MM.1S (cell line): ENCODE results near the gene UBR2.

Experiments
- DNase-seq: peaks from one replicate; pipeline ENCODE4 v3.0.0-alpha.2; 2015
- H2AFZ ChIP-seq: fragments of 300-600 bp; sonication (generic); 2 replicates; pipeline ENCODE4 v1.6.0; 2016; ENCODE audit warnings: antibody characterized with exemption, low read length
- H3F3A ChIP-seq: fragments of 300-600 bp; sonication (generic); 2 replicates; pipeline ENCODE4 v1.6.1; 2016; ENCODE audit warnings: mild to moderate bottlenecking, antibody characterized with exemption, low read length, moderate library complexity, mixed read lengths; ENCODE audit not compliant: insufficient read depth
- H3K27ac ChIP-seq: fragments of 300-600 bp; sonication (generic); 2 replicates; pipeline ENCODE4 v1.5.1; 2016; ENCODE audit warnings: mild to moderate bottlenecking, low read length
- H3K27me3 ChIP-seq: fragments of 300-600 bp; sonication (generic); replicated peaks from 2 replicates; pipeline ENCODE4 v1.6.0; 2016; ENCODE audit warnings: low read length; ENCODE audit not compliant: insufficient read depth
- H3K36me3 ChIP-seq: fragments of 300-600 bp; sonication (generic); replicated peaks from 2 replicates; pipeline ENCODE4 v1.6.1; 2016; ENCODE audit warnings: mild to moderate bottlenecking, low read length, mixed read lengths; ENCODE audit not compliant: insufficient read depth
- H3K4me1 ChIP-seq: fragments of 300-600 bp; sonication (generic); 2 replicates; pipeline ENCODE4 v1.6.1; 2016; ENCODE audit warnings: low read length, mixed read lengths
- H3K4me2 ChIP-seq: fragments of 300-600 bp; sonication (generic); 2 replicates; pipeline ENCODE4 v1.6.0; 2016; ENCODE audit warnings: low read depth, low read length
- H3K4me3 ChIP-seq: fragments of 300-600 bp; sonication (generic); 2 replicates; pipeline ENCODE4 v1.5.1; 2016; ENCODE audit warnings: low read length, mixed read lengths
- H3K79me2 ChIP-seq: fragments of 300-600 bp; sonication (generic); 2 replicates; pipeline ENCODE4 v1.6.1; 2016; ENCODE audit warnings: mixed run types, low read length, mixed read lengths
- H3K9ac ChIP-seq: fragments of 300-600 bp; sonication (generic); 2 replicates; pipeline ENCODE4 v1.6.1; 2016; ENCODE audit warnings: low read length, mixed read lengths
- H3K9me2 ChIP-seq: fragments of 300-600 bp; sonication (generic); replicated peaks from 2 replicates; pipeline ENCODE4 v1.6.1; 2016; ENCODE audit warnings: mild to moderate bottlenecking, low read length, mixed read lengths; ENCODE audit not compliant: insufficient read depth
- H3K9me3 ChIP-seq: fragments of 300-600 bp; sonication (generic); replicated peaks from 2 replicates; pipeline ENCODE4 v1.6.1; 2016; ENCODE audit warnings: mild to moderate bottlenecking, low read length, mixed read lengths; ENCODE audit not compliant: insufficient read depth
- H4K20me1 ChIP-seq: fragments of 300-600 bp; sonication (generic); 2 replicates; pipeline ENCODE4 v1.6.1; 2016; ENCODE audit warnings: mild to moderate bottlenecking, low read length, moderate library complexity, mixed read lengths; ENCODE audit not compliant: insufficient read depth
- CTCF ChIP-seq: fragments of 300-600 bp; sonication (generic); IDR thresholded peaks from 2 replicates; pipeline ENCODE4 v1.5.1; 2016; ENCODE audit warnings: antibody characterized with exemption, low read length, mixed read lengths
- EZH2 ChIP-seq: fragments of 300-600 bp; sonication (generic); optimal IDR thresholded peaks from 2 replicates; pipeline ENCODE3; 2017; ENCODE audit warnings: low read depth, mild to moderate bottlenecking, antibody characterized with exemption, low read length, mixed read lengths
- EZH2phosphoT487 ChIP-seq: fragments of 300-600 bp; sonication (generic); IDR thresholded peaks from 2 replicates; pipeline ENCODE4 v1.6.1; 2018; ENCODE audit warnings: antibody characterized with exemption, low read length

Gene UBR2

GRCh38 chr6:42724825-42725224 is 161.0 kb downstream of the UBR2 start:
- Histone ChIP-seq H3K9me3 (no peaks in the 10 kb centered on the region), H3K27me3 (no peaks in the 10 kb centered on the region), H2AFZ (no peak overlapping the region), H3K9ac (no peak overlapping the region), H4K20me1 (no peaks in the 10 kb centered on the region), H3K4me1 (peaks cover 10% of the 10 kb centered on the region), H3F3A (0 out of 2 replicates have a peak, but pooled peaks cover 3% of the 10 kb centered on the region), H3K27ac (no peak overlapping the region), H3K36me3 (no peaks in the 10 kb centered on the region), H3K4me2 (no peak overlapping the region), H3K9me2 (no peaks in the 10 kb centered on the region), H3K79me2 (no peaks in the 10 kb centered on the region), H3K4me3 (no peak overlapping the region)
- no peak for DNase-seq
- no peak for TF ChIP-seq CTCF
- TF ChIP-seq EZH2, result no peak
- no peak for TF ChIP-seq EZH2phosphoT487

- no peaks in the 10 kb centered on the region for H3K27me3 ChIP-seq
- no peaks in the 10 kb centered on the region for H3K79me2 ChIP-seq
- H3K9me3 ChIP-seq, result no peaks in the 10 kb centered on the region
- peak overlapping the region; percentile 87 for H2AFZ ChIP-seq
- peak overlapping the region; percentile 29 for H3K9ac ChIP-seq
- H3K27ac ChIP-seq, result peak overlapping the region; percentile 43; the same call in 1 of the 2 replicates
- 0 out of 2 replicates have a peak, but pooled peaks cover 3% of the 10 kb centered on the region for H3F3A ChIP-seq
- TF ChIP-seq EZH2 (no peak), CTCF (no peak), EZH2phosphoT487 (no peak)
- H3K4me2 ChIP-seq, result peak overlapping the region; percentile 90
- DNase-seq, result no peak
- peak overlapping the region; percentile 55 for H3K4me3 ChIP-seq
- no peaks in the 10 kb centered on the region for H3K36me3 ChIP-seq
- no peaks in the 10 kb centered on the region for H3K9me2 ChIP-seq
- H3K4me1 ChIP-seq, result peaks cover 10% of the 10 kb centered on the region
- H4K20me1 ChIP-seq, result no peaks in the 10 kb centered on the region
These were observed 162.2 kb downstream of the UBR2 start for GRCh38 chr6:42726026-42726425.

- Histone ChIP-seq H3K27ac (peak overlapping the region; percentile 43; the same call in 1 of the 2 replicates), H3K36me3 (no peaks in the 10 kb centered on the region), H3F3A (0 out of 2 replicates have a peak, but pooled peaks cover 3% of the 10 kb centered on the region), H3K27me3 (no peaks in the 10 kb centered on the region), H3K9me3 (no peaks in the 10 kb centered on the region), H3K79me2 (no peaks in the 10 kb centered on the region), H3K4me2 (peak overlapping the region; percentile 90), H3K9ac (peak overlapping the region; percentile 29), H4K20me1 (no peaks in the 10 kb centered on the region), H3K9me2 (no peaks in the 10 kb centered on the region), H3K4me1 (peaks cover 10% of the 10 kb centered on the region), H3K4me3 (peak overlapping the region; percentile 55), H2AFZ (peak overlapping the region; percentile 87)
- DNase-seq, result peak; percentile 85
- TF ChIP-seq CTCF (peak; percentile 90), EZH2phosphoT487 (no peak)
These were observed 162.8 kb downstream of the UBR2 start for GRCh38 chr6:42726485-42727086.
